Measurements from ENCODE around the gene CAMKMT.

Gene CAMKMT

DNA sequence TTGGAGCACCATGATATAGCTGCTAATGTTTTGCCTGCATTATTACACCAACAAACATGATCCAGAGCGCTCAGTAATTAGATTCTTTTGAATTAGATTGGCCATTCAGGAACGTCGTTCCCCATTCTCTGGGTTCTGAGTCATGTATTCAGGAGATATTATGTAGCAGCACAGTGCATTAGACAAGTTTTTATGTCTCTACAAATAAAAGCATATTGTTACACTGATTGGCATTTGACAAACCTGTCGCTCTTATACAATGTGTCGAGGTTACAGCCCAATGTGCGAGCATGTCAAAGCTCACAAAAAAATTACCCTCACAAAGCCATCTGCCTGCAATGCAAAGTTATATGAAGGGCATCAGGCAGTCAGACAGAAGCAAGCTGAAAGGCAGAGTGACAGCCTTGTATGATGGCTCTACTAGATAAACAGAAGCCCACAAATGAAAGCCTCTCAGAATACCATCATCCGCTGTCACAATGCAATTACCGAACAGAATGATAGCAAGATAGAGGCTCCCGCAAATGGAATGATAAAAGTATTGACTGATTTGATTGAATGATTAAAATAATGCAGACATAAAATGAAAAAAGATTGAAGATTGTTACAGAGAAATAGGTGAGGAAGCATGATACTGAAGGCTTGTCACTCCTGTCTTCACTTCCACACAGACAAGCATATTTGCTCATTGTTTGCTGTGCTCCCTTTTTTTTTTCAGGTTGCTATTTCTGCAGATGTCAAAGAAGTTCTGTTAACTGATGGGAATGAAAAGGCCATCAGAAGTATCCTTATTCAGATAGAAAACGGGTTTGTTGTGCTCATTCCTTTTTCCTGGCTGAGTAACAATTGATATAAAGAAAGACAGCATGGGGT lies 345.2 kb downstream of the CAMKMT start:
- DNase-seq: no peak

DNA sequence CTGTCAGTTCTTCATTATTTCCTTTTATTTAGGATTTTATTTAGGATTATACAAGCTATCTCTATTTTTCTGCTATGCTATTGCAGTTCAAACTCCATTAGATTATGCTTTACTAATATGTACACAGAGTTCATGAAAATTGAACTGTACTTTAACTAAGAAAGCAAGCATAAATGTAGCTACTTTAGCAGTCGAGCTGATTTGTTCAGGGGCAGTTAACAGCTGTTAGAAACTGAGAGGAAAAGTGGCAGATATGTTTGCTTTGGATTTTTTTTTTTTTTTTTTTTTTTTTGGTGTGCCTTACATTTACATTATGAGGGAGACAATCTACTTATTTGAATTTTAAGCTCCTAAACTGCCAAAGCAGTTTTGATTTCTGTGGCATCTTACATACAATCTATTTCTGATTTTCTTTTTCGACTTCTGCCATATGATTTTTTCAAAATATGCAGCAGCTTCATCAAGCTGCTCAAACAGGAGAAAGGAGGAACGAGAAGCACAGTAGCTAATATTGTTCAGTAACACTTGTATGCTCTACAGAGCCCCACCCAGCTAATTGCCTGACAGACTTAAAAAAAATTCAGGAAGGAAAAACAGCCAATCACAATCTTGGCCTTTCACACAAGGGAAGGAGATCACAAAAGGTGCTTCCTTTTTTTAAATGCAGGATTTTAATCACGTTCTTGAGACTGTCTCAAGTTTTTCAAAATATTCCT lies 346.4 kb downstream of the CAMKMT start:
- no peak for DNase-seq

DNA sequence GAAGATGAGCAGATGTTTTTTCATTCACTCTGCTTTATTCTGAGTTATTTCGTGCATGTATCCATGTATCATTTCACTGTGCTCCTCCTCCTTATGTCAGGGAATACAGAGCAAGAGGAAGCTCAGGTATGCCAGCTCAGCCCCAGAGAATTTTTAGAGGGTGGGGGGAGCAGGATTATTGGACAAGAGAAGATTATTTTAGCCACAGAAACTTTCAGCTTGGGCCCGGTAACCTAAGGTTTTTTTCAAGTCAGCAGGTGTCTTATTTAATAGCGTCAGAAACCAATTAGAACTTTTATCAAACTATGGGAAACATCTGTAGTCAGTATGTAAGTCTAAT lies 346.9 kb downstream of the CAMKMT start:
- DNase-seq: no peak

DNA sequence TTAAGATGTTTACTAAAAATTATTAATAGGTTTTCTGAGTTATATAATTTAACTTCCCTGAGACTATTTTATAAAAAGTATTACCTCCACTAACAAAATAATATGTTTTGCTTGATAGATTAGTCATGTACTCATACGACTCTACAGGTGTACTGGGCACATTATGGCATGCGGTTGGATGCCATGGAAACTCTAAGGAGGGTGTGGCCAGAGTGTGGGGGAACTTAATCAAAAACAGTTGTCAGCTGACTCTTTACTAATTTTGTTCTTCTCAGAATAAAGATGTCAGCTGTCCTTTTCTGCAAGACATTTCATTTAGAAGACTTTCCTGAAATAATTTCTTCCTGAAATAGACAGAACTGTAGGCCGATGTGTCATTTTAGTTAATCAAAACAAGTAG lies 351.4 kb downstream of the CAMKMT start:
- DNase-seq: no peak

DNA sequence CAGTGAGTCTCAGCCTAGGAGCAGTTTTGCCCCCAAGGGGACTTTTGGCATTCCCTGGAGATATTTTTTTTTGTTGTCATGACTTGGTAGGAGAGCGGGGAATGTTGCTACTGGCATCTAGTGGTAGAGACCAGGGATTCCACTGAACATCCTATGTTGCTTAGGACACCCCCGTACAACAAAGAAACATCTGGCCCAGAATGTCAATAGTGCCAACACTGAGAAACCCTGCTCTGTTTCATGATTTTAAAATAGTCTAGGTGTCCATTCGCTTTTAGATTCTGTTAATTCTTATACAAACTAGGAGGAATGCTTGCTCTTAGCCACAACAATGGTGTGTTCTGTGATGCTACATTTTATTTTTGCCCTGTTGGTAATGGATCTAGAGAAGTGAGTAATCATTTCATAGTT lies 353.9 kb downstream of the CAMKMT start:
- DNase-seq: no peak

DNA sequence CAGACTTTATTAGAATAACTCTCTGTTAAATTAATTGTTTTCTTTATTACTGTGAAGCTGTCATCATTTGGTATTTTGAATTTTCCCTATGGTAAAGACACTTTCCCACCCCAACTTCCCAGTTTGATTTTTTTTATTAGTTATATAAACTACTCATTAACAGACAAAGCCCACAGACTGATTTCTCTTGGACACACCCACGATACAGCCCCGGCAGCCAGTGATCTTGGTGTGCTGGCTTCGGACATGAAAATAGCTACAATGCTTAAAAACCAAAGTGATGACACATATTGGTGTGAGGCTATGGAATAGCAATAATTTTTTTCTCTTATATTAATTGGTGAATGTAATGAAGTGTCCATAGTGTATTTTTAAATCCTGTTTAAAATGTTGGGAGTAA lies 354.4 kb downstream of the CAMKMT start:
- DNase-seq: no peak

DNA sequence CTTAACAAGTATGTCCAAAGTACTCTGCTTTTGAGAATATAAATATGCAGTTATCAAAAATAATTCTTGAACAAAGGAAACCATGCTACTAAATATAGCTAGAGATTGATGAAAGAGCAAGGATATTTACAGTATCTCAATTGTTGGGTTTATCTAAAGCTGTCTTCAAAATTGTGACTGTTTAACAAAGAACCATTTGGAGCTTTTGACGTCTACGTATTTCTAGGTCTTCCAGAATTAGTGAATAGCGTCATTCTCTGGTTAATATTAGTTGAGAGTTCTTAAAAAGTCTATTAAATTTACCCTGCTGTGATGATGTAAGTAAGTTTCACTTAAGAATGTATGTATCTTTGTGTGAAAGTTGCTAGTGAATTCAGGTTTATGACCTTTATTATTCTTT lies 356.7 kb downstream of the CAMKMT start:
- DNase-seq: no peak

DNA sequence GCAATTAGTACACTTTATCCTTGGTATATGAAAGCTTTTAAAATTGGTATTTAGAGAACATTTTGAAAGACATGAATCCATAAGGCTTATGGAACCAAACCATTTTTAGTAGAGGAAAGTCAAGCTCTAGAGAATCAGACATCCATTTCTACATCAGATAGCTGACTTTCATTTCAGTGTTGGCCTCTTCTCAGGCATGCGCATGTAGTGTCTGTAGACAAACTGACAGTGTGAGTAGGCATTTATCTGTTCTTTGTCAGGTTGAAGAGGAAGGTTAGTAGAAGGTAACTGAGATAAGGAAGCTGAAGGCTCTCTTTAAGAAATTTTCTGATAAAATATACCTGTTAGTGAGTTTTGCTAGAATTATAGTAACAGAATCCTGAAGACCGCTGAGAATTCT lies 357.8 kb downstream of the CAMKMT start:
- no peak for DNase-seq

DNA sequence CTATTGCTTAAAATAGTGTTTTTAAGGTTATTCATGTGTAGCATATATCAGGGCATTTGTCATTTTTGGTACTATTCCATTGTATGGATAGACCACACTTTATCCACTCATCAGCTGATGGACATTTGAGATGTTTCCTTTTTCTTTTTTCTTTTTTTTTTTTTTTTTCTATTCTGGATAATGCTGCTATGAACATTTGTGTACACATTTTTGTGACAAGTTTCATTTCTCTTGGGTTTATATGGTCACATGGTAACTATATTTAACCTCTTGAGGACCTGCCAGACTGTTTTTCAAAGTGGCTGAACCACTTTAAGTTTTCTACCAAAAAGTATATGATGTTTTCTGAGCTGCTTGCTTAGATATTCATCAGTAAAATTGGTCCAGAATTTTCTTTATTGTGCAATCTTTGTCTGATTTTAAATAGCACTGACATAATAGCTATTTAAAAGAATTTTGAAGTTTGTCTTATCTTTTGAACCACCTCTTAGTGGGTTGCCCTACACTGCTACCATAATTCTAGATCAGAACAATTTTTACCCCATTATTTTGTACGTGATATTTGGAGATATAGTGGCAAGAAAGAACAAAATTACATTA lies 360.4 kb downstream of the CAMKMT start:
- no peak for DNase-seq

DNA sequence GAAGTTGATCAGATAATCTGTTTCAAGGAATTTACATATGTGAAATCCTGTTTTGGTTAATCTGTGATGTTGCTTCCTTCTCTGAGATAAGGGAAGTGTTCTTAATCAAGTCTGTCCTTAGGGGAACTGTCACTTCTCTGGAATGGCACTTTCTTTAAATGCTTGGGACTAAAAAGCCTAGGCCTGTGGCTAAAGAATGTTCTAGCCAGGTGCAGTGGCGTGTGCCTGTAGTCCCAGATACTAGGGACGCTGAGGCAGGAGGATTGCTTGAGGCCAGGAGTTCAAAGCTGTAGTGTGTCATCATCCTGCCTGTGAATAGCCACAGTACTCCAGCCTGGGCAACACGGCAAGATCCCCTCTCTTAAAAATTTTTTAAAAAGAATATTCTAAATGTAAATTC lies 362.2 kb downstream of the CAMKMT start:
- no peak for DNase-seq

DNA sequence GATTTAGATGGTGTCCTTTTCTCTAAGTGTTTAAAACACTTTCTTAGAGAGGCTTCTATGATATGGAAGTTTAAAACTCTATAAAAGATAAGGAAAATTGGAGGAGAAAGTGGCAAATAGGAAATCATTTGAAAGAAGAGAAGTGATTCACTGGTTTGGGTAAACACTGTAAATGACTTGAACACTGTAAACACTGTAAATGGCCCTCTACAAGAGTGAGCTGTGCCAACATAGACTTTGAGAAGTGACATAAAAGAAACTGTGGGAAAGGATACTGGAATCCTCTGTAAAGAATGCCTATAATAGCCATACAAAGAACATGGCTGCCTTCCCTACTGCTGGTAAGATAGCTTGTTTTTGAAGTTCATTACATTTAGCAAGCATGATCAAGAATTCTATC lies 368.8 kb downstream of the CAMKMT start:
- no peak for DNase-seq

DNA sequence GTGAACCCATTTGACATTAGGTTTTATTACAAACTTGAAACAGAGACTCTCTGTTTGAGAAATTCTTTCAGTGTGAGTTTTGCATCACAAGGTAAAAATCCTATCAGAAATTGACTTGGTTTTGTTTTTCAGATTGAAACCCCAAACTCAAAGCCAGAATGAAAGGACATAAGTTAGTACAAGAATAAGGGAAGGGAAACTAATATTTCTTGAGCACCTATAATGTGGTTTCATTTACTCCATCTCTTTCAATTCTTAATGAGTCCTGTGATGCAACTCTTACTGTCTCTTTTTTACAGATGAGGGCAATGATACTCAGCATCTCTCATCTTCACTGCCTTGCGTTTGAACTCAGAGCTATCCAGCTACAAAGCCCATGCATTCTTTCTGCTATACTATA lies 369.8 kb downstream of the CAMKMT start:
- DNase-seq: no peak

DNA sequence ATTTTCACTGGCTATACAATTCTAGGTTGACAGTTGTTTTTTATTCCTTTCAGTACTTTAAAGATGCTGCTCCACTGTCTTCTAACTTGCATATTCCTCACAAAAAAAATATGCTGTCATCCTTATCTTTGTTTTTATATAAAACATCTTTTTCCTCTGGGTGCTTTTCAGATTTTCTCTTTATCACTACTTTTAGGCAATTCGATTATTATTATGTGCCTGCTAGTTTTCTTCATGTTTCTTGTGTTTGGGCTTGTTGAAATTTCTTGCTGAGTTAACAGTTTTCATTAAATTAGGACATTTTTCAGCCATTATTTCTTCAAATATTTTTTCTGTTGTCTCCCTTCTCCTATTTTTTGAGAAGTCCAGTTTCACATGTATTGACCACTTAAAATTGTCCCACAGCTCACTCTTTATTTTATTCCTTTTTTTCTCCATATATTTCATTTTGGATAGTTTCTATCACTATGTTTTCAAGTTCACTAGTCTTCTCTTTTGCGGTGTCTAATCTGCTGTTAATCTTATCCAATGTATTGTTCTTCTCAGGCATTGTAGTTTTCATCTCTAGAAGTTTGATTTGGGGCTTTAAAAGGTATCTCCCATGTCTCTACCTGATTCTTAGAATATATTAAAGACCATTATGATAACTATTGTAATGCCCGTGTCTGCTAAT lies 374.7 kb downstream of the CAMKMT start:
- no peak for DNase-seq

DNA sequence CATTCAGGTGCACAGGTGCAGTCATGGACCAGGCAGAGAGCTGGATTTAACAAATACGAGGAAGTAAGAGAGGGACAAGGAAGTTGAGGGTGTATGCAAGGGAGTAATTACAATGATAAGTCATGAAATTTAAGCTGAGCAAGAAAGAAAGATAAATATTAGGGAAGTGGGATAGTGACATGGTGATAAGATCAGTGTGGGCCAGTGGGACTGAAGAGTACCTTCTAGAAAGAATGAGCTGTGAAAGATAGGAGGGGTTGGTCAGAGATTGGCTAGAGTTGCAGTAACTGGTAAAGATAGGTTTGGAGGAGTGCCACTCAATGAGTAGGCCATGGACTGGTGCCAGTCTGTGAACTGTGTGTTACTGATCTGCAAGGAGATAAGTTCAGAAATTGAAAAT lies 378.9 kb downstream of the CAMKMT start:
- no peak for DNase-seq

DNA sequence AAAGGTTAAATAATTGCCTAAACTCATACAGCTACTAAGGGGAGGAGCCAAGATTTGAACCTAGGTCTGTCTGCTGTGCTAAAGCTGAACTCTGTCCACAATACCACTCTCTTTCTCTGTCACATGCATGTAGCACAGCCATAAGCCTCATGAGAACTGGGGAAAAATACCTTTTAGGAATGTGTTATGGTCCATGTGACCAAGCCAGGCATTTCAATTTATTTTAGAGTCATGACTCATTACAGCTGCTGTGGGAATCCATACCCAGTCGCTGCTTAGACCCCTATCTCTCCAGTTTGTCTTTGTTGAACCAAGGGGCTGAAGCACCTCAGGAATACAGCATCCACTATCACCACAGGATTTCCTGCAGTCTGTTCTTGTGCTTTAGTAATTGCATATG lies 379.8 kb downstream of the CAMKMT start:
- no peak for DNase-seq

DNA sequence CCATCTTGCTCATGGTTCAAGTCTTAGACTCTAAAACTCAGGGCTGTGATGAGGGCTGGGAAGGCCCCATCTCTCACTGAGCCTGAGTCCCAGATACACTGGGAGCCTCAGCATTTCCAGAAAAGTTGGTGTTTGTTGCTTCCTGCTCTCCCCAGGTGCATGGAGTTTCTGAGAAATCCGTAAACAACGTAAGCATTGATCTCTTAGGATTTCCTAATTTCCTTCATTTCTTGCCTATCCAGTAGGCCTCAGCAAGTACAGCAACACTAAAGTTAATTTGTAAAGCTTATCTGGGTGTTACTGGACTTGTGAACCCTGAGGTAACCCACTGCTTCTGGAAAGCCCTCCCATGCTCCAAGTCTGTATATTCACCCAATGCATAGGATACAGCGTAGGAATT lies 380.3 kb downstream of the CAMKMT start:
- no peak for DNase-seq

DNA sequence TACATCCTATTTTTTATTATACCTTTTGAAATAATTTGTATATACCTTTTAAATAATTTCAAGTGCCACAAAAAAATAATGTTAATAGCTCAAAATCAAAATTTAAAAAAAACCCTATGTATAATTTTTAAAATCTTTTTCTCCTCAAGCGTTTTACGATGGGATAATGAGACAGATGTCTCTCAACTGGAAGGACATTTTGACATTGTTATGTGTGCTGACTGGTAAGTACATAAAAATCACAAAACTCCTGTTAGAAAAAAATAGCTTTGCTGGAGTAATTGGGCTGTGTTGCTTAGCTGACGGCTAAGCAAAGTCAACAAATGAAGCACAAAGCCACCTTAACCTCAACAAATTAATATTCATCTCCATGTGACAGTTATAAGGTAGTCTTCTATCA lies 381.7 kb downstream of the CAMKMT start:
- DNase-seq: no peak

DNA sequence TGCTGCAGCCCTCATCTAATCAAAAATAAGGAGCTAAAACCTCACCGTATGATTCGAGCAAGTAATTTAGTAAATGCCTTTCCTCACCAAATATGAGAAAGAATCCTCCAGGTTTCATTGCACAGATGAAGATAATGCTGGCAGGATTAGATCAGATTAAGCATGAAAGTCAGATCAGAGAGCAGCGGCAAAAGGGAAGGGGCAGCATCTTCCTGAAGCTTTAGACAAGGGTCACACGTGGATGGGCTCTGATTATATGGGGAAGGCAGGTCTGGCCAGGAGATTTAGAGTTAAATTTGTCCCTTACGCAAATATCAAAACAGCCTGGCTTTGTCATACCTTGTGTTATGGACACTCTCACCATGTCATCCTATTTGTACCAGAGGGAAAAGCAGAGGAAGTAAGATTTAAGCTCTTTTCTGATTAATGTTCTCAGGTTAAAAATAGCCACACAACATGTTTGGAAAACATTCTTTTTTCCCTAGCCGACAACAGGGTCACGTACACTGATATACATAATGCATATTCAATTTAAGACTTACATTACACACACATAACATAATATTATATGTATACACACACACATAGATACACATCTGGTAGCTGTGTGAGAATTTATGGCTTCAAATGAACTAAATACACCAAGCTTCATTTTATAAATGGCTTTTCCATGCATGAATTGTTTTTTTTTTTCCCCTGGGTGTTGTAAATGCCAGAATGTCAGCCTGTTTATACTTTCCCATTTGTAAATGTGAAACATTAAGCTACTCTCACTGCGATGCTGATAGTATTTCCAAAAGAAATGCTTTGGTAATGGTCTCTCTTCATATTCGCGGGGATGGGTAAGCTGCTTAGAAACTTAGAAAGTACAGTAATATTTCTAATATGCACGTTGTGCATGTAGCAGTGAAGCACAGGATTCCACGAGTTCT lies 383.5 kb downstream of the CAMKMT start:
- DNase-seq: no peak

DNA sequence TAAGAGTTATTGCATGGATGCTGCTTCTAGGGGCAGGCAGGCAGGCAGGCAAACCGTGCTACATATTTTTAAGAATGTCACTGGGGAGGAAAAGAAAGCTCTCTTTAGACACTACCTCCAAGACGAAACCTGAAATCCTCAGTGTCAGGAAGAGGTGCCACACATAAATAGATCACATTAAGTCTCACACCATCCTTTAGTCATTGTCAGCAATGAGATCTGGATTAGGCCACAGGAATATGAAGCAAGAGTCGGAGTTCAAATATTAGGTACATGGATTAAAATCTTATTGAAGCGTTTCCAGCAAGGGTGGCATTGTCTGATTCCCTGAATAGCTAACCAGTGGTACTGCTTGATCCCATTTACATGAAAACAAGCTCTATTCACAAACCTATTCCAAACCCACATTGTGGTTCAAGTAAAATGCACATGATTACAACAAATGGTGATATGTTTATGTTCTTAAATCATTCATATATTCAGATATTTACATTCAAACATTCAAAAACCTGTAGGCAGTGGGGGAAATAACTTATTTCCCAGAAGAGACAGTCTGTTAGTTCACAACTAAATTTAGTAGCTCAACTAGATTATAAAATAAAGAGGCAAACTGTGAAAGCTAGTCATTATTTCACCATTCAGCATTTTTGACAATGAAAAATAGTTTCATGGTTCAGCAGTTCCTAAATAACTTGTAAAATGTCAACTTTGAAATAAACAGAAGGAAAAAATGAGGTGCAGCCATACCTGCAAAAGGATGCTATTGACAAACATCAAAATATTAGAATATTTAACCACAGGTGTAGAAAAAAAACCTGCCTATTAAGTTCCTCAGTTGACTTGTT lies 384.4 kb downstream of the CAMKMT start:
- no peak for DNase-seq

DNA sequence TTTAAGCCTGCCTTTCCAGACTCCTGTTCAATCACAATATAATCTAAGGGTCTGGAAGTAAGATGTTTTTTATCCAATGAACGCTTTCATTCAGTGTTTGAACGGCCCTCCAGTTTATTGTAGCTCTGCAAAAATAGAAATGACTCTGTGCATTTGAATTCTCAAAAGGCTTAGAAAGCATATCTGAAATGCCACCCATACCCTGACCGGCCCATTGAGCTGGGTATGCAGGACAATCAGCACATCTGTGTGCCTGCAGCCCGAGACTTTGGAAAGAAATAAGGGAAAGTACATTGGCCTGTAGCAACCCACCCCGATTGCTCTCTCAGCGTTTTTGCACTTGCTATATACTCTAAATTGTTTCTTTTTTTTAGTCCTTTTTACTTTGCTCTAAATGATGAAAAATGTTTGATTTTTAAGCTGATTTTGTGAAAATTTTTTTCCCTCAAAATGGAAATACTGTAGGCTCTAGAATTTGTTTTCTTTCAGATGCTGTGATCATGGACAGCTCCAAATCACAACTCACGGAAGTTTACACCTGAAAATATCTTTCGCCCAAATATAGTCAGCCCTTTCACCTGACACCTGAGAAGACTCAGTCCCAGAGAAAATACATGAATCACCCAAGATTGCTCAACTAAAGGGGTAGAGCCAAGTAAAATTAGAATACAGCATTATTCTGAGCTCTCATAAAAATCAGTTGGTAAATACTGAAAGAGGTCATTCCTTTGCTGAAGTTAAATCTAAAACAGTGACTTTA lies 385.3 kb downstream of the CAMKMT start:
- no peak for DNase-seq

DNA sequence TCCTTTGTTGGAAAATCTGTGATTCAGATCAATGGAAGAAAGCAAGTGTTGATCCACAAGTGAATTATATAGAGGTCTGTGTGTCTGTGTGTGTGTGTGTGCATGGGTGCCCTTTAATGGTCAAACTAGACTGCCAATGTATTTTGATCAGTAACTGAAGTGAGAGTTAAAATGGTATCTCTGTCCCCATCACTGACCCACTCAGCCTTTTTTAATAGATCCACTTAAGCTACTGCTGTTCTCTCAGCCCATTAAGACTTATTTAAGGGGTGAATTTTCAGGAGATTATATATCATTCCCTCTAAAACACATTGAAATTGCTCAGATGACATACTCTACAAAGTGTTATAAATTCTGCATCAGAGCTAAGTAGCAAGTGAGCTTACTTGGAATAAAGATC lies 386.0 kb downstream of the CAMKMT start:
- no peak for DNase-seq
